HepG2 (cell line): ENCODE data around the gene ID4. TPM values are rescaled to one million over a fixed set of nuclear protein-coding genes. Genes with fewer than 3 reads are reported as not detected.
A peak's percentile ranks its signal among the peaks of the same experiment; 100 is the strongest.

Experiments used
- ELF3 ChIP-seq: IDR thresholded peaks from 2 replicates; pipeline ENCODE4 v1.6.1; 2016; ENCODE audit warnings: missing genetic modification reagents, missing compliant biosample characterization
- EZH2 ChIP-seq: conservative IDR thresholded peaks from 2 replicates; pipeline ENCODE4 v1.6.1; 2012; ENCODE audit warnings: mild to moderate bottlenecking, low read depth, low read length, moderate library complexity
- HNRNPUL1 ChIP-seq: fragments of 200-400 bp; formaldehyde crosslinking; IDR thresholded peaks from 2 replicates; pipeline ENCODE4 v1.6.1; 2017; ENCODE audit warnings: low read depth, mild to moderate bottlenecking, low read length, moderate library complexity
- KMT2A ChIP-seq: sonication (generic); formaldehyde crosslinking; IDR thresholded peaks from 2 replicates; pipeline ENCODE4 v1.4.0; 2020; ENCODE audit warnings: missing genetic modification reagents
- MTF2 ChIP-seq: sonication (generic); formaldehyde crosslinking; IDR thresholded peaks from 2 replicates; pipeline ENCODE4 v1.5.0; 2020; ENCODE audit warnings: missing genetic modification reagents, borderline replicate concordance
- NFKBIZ ChIP-seq: IDR thresholded peaks from 2 replicates; pipeline ENCODE4 v1.6.1; 2018; ENCODE audit warnings: missing genetic modification reagents, missing compliant biosample characterization
- SRSF9 ChIP-seq: fragments of 200-400 bp; formaldehyde crosslinking; IDR thresholded peaks from 2 replicates; pipeline ENCODE4 v1.6.1; 2018; ENCODE audit warnings: borderline replicate concordance, mild to moderate bottlenecking, low read depth, low read length; ENCODE audit not compliant: insufficient read depth, poor library complexity, severe bottlenecking
- XRCC5 ChIP-seq: fragments of 200-400 bp; formaldehyde crosslinking; optimal IDR thresholded peaks from 2 replicates; pipeline ENCODE3; 2017; ENCODE audit warnings: mild to moderate bottlenecking, low read length
- ZNF484 ChIP-seq: sonication (generic); formaldehyde crosslinking; IDR thresholded peaks from 2 replicates; pipeline ENCODE4 v1.5.1; 2020; ENCODE audit warnings: mild to moderate bottlenecking, low read depth, missing genetic modification reagents, borderline replicate concordance
- ZNF567 ChIP-seq: sonication (generic); formaldehyde crosslinking; IDR thresholded peaks from 2 replicates; pipeline ENCODE4 v1.8.1; 2023; ENCODE audit warnings: mild to moderate bottlenecking, missing genetic modification reagents, borderline replicate concordance
- ZNF616 ChIP-seq: sonication (generic); formaldehyde crosslinking; IDR thresholded peaks from 2 replicates; pipeline ENCODE4 v1.5.0; 2020; ENCODE audit warnings: low read depth, mild to moderate bottlenecking, missing genetic modification reagents
- polyA plus RNA-seq, 8 experiments: library from polyadenylated mRNA; depleted of rRNA in 3 of 8; stranded (reverse) in 7 of 8; unstranded in 1 of 8; fragments of >200 nt; fragmentation: Illumina TruSeq in 4 of 8; extraction: Trizol in 4 of 8; gene quantifications; 2 replicates each; pipeline versions ENCODE4 v1.2.1 to v1.2.3, GENCODE V29; 2011 to 2016; ENCODE audit warnings: low read depth in 4 of 8, missing spikeins in 1 of 8, mixed read lengths in 1 of 8; ENCODE audit not compliant: insufficient read depth in 1 of 8
- total RNA-seq, 5 experiments: library from RNA; depleted of rRNA; stranded (reverse); fragments of >200 nt; fragmentation: Illumina TruSeq; extraction: Trizol; gene quantifications; 2 replicates each; pipeline ENCODE4 v1.2.3, GENCODE V29; 2016; ENCODE audit warnings: low read depth in 1 of 5
- TF ChIP-seq, protein P1 (sequence below): IDR thresholded peaks from 2 replicates; pipeline ENCODE4 v1.6.1; 2016; ENCODE audit warnings: low read depth, missing genetic modification reagents, missing compliant biosample characterization
- TF ChIP-seq, protein P2 (sequence below): sonication (generic); formaldehyde crosslinking; IDR thresholded peaks from 2 replicates; pipeline ENCODE4 v1.5.1; 2020; ENCODE audit warnings: missing genetic modification reagents, mild to moderate bottlenecking, borderline replicate concordance
- TF ChIP-seq, protein P3 (sequence below): sonication (generic); formaldehyde crosslinking; IDR thresholded peaks from 2 replicates; pipeline ENCODE4 v1.4.0; 2020; ENCODE audit warnings: low read depth, missing genetic modification reagents

Gene ID4
- total and polyA plus RNA-seq, 2 of the 13 experiments (the other 11 are each of a cell fraction or from before 2014, with no cell fraction given), result 0.20 to 0.44 TPM

DNA sequence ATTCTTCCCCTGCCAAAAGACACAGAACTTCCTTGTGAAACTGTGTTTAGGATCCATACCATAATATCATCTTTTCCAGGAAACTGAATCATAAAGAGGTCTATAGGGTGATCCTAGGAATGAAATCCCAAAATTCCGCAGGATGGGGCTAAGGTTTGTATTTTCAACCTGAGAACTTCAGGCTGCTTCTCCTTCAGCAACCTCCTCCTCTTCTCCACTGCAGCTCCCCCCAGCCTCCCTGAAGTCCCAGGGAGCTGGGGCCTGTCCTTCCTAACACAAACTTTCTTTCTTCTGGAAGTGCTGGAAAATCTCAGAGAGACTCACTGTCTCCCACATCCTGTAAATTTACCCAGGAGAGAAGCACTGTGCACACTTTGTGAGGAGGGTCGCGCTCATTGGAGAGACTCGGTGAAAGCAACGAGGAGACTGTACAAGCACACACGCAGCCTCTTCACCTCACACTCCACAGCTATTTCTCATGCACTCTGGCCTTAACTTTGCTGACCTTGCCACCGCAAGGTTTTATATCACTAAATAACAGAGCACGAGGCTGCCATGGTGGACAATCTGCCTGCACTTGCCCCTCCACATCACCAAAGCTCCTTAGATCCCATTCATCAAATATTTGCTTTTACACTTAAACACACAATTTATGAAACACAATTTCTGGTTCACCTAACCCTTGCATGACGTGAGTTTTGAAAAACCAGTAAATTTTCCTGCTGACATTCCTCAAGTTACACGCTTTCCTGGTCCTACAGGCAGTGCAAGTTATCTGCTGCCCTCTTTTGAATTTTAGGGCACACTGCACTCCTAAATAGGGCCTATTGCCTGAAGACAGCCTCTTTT lies 14.3 kb downstream of the ID4 start (continued):
- TF ChIP-seq KMT2A (CRISPR knock-in tag) (no peak), ZNF567 (CRISPR knock-in tag) (no peak), NFKBIZ (CRISPR knock-in tag) (no peak), SRSF9 (no peak), MTF2 (CRISPR knock-in tag) (no peak), ZNF616 (CRISPR knock-in tag) (no peak), HNRNPUL1 (no peak), ZNF484 (CRISPR knock-in tag) (no peak), XRCC5 (peak; percentile 35), ELF3 (CRISPR knock-in tag) (peak; percentile 50; the same call in 1 of the 2 replicates), EZH2 (no peak)
- TF ChIP-seq, protein P1, sequence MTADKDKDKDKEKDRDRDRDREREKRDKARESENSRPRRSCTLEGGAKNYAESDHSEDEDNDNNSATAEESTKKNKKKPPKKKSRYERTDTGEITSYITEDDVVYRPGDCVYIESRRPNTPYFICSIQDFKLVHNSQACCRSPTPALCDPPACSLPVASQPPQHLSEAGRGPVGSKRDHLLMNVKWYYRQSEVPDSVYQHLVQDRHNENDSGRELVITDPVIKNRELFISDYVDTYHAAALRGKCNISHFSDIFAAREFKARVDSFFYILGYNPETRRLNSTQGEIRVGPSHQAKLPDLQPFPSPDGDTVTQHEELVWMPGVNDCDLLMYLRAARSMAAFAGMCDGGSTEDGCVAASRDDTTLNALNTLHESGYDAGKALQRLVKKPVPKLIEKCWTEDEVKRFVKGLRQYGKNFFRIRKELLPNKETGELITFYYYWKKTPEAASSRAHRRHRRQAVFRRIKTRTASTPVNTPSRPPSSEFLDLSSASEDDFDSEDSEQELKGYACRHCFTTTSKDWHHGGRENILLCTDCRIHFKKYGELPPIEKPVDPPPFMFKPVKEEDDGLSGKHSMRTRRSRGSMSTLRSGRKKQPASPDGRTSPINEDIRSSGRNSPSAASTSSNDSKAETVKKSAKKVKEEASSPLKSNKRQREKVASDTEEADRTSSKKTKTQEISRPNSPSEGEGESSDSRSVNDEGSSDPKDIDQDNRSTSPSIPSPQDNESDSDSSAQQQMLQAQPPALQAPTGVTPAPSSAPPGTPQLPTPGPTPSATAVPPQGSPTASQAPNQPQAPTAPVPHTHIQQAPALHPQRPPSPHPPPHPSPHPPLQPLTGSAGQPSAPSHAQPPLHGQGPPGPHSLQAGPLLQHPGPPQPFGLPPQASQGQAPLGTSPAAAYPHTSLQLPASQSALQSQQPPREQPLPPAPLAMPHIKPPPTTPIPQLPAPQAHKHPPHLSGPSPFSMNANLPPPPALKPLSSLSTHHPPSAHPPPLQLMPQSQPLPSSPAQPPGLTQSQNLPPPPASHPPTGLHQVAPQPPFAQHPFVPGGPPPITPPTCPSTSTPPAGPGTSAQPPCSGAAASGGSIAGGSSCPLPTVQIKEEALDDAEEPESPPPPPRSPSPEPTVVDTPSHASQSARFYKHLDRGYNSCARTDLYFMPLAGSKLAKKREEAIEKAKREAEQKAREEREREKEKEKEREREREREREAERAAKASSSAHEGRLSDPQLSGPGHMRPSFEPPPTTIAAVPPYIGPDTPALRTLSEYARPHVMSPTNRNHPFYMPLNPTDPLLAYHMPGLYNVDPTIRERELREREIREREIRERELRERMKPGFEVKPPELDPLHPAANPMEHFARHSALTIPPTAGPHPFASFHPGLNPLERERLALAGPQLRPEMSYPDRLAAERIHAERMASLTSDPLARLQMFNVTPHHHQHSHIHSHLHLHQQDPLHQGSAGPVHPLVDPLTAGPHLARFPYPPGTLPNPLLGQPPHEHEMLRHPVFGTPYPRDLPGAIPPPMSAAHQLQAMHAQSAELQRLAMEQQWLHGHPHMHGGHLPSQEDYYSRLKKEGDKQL, result 0 out of 2 replicates have a peak, but pooled peaks have one; percentile 28
- TF ChIP-seq, protein P2, sequence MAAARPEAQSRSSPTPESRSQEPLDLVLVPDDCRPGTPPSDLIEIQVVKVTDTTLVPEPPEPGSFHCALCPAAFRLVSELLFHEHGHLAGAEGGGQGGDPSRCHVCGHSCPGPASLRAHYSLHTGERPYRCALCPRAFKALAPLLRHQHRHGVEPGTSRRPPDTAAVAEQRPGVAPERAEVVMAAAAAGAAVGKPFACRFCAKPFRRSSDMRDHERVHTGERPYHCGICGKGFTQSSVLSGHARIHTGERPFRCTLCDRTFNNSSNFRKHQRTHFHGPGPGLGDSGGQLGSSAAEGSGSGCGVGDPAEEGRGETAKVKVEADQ (CRISPR knock-in tag), result no peak
- TF ChIP-seq, protein P3, sequence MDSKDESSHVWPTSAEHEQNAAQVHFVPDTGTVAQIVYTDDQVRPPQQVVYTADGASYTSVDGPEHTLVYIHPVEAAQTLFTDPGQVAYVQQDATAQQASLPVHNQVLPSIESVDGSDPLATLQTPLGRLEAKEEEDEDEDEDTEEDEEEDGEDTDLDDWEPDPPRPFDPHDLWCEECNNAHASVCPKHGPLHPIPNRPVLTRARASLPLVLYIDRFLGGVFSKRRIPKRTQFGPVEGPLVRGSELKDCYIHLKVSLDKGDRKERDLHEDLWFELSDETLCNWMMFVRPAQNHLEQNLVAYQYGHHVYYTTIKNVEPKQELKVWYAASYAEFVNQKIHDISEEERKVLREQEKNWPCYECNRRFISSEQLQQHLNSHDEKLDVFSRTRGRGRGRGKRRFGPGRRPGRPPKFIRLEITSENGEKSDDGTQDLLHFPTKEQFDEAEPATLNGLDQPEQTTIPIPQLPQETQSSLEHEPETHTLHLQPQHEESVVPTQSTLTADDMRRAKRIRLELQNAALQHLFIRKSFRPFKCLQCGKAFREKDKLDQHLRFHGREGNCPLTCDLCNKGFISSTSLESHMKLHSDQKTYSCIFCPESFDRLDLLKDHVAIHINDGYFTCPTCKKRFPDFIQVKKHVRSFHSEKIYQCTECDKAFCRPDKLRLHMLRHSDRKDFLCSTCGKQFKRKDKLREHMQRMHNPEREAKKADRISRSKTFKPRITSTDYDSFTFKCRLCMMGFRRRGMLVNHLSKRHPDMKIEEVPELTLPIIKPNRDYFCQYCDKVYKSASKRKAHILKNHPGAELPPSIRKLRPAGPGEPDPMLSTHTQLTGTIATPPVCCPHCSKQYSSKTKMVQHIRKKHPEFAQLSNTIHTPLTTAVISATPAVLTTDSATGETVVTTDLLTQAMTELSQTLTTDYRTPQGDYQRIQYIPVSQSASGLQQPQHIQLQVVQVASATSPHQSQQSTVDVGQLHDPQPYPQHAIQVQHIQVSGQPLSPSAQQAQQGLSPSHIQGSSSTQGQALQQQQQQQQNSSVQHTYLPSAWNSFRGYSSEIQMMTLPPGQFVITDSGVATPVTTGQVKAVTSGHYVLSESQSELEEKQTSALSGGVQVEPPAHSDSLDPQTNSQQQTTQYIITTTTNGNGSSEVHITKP, result no peak
